ENCODE data around the gene PRAME.
"Not testable (repeated sequence)": the region's sequence is repeated elsewhere in the genome, so short reads cannot be mapped to it uniquely, and the experiment has no call there.

PRAME gene

DNA sequence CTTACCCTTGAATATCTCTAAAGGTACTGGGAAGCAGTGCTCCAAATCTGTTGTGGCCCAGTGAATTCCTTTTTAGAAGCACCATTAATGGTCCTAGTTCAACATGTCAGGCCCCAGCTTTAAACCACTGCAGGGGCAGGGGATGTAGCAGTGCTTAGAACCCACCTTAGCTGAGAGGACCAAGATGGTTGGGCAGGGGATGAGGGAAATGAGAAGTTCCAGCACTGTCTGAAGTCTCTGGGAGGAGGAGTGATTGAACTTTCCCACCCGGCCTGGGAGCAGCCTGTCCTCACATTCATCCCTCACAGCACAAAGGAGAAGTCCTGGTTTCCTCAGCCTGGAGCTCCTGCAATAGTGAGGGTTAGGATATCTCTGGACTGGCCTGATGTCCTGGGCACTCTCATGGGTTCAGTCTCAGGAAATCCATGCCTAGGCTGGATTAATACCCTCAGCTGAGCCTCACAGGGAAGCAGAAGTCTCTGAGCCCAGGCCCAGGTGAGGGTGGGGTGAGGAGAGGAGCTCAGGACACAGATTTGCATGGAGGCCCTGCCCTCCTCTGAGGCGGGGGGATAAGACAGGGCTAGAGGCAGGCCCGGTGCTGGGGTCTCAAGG, 28.6 kb upstream of the PRAME start:
- Histone ChIP-seq H3K4me2 (ENCODE audit: low read length, poor library complexity, severe bottlenecking) (no peak overlapping the region), H3K9me3 (ENCODE audit: control insufficient read depth, low read length) (no peaks in the 10 kb centered on the region), H3K14ac (ENCODE audit: low read length in 2 of 2) (no peak overlapping the region), H3K27me3 (ENCODE audit: control insufficient read depth in 1 of 2, insufficient read depth in 1 of 2, low read length in 2 of 2) (peaks cover 5 to 59% of the 10 kb centered on the region in 2 experiments), H3K36me3 (ENCODE audit: control insufficient read depth in 1 of 2, insufficient read depth in 2 of 2, low read depth in 1 of 2, low read length in 2 of 2) (no peaks in the 10 kb centered on the region), H2BK15ac (ENCODE audit: low read depth, poor library complexity, severe bottlenecking) (no peak overlapping the region), H4K91ac (ENCODE audit: low read length) (no peak overlapping the region), H2BK12ac (ENCODE audit: low read length in 2 of 2) (no peak overlapping the region), H2BK5ac (ENCODE audit: low read depth, low read length, poor library complexity, severe bottlenecking) (no peak overlapping the region), H3K4me3 (ENCODE audit: insufficient read depth in 1 of 2, low read depth in 1 of 2, low read length in 2 of 2) (no peak overlapping the region), H3K4ac (ENCODE audit: low read depth in 1 of 2, low read length in 2 of 2) (no peak overlapping the region), H3K9ac (ENCODE audit: low read length) (no peak overlapping the region), H3K27ac (ENCODE audit: low read length, poor library complexity, severe bottlenecking) (no peak overlapping the region), H3K18ac (ENCODE audit: low read depth in 1 of 2, low read length in 2 of 2) (no peak overlapping the region), H4K8ac (ENCODE audit: low read length) (no peak overlapping the region), H3K4me1 (ENCODE audit: control insufficient read depth, insufficient read depth, low read depth, low read length) (no peaks in the 10 kb centered on the region), H2AFZ (ENCODE audit: low read depth, low read length) (no peak overlapping the region), H2BK120ac (ENCODE audit: low read depth, low read length) (no peak overlapping the region), H2AK5ac (ENCODE audit: low read length, severe bottlenecking) (no peak overlapping the region), H3K23ac (ENCODE audit: low read length in 2 of 2) (no peak overlapping the region), H3K79me1 (replicated peaks; ENCODE audit: low read length, poor library complexity, severe bottlenecking) (no peaks in the 10 kb centered on the region)
- no peak for DNase-seq
- 30% methylated on average over 2 of the region's 3 CpGs for WGBS

DNA sequence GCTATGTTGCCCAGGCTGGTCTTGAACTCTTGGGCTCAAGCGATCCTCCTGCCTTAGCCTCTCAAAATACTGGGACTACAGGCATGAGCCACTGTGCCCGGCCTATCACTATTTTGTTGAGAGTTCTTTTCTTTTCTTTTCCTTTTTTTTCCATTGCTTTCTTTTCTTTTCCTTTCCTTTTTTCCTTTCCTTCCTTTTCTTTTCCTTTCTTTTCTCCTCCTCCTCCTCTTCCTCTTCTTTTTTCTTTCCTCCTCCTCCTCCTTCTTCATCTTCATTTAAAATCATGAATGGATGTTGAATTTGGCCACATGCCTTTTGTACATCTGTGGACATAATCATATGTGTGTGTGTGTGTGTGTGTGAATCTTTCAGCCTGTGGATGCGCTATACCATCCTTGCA, 25.7 kb upstream of the PRAME start:
- Histone ChIP-seq H3K27me3 (ENCODE audit: control insufficient read depth in 1 of 2, insufficient read depth in 1 of 2, low read length in 2 of 2) (peaks cover 0 to 44% of the 10 kb centered on the region in 2 experiments), H2BK120ac (ENCODE audit: low read depth, low read length) (no peak overlapping the region), H3K18ac (ENCODE audit: low read depth in 1 of 2, low read length in 2 of 2) (no peak overlapping the region), H2AFZ (ENCODE audit: low read depth, low read length) (no peak overlapping the region), H3K9me3 (ENCODE audit: control insufficient read depth, low read length) (no peaks in the 10 kb centered on the region), H3K4ac (ENCODE audit: low read depth in 1 of 2, low read length in 2 of 2) (no peak overlapping the region), H2BK12ac (ENCODE audit: low read length in 2 of 2) (no peak overlapping the region), H3K9ac (ENCODE audit: low read length) (no peak overlapping the region), H3K23ac (ENCODE audit: low read length in 2 of 2) (no peak overlapping the region), H4K8ac (ENCODE audit: low read length) (no peak overlapping the region), H3K27ac (ENCODE audit: low read length, poor library complexity, severe bottlenecking) (no peak overlapping the region), H4K91ac (ENCODE audit: low read length) (no peak overlapping the region), H3K4me1 (ENCODE audit: control insufficient read depth, insufficient read depth, low read depth, low read length) (no peaks in the 10 kb centered on the region), H3K79me1 (replicated peaks; ENCODE audit: low read length, poor library complexity, severe bottlenecking) (no peaks in the 10 kb centered on the region), H3K4me3 (ENCODE audit: insufficient read depth in 1 of 2, low read depth in 1 of 2, low read length in 2 of 2) (no peak overlapping the region), H3K36me3 (ENCODE audit: control insufficient read depth in 1 of 2, insufficient read depth in 2 of 2, low read depth in 1 of 2, low read length in 2 of 2) (no peaks in the 10 kb centered on the region), H2AK5ac (ENCODE audit: low read length, severe bottlenecking) (no peak overlapping the region), H3K14ac (ENCODE audit: low read length in 2 of 2) (no peak overlapping the region), H2BK5ac (ENCODE audit: low read depth, low read length, poor library complexity, severe bottlenecking) (no peak overlapping the region), H3K4me2 (ENCODE audit: low read length, poor library complexity, severe bottlenecking) (no peak overlapping the region), H2BK15ac (ENCODE audit: low read depth, poor library complexity, severe bottlenecking) (no peak overlapping the region)
- 55% methylated on average over 3 of the region's 3 CpGs for WGBS
- no peak for DNase-seq

GRCh38 chr22:22583030-22583429, 24.0 kb upstream of the PRAME start:
- Histone ChIP-seq H2BK12ac (ENCODE audit: low read length in 2 of 2) (no peak overlapping the region), H3K27ac (ENCODE audit: low read length, poor library complexity, severe bottlenecking) (no peak overlapping the region), H3K4me3 (ENCODE audit: insufficient read depth in 1 of 2, low read depth in 1 of 2, low read length in 2 of 2) (no peak overlapping the region), H4K91ac (ENCODE audit: low read length) (no peak overlapping the region), H2AK5ac (ENCODE audit: low read length, severe bottlenecking) (no peak overlapping the region), H3K4me2 (ENCODE audit: low read length, poor library complexity, severe bottlenecking) (no peak overlapping the region), H3K18ac (ENCODE audit: low read depth in 1 of 2, low read length in 2 of 2) (no peak overlapping the region), H3K4ac (ENCODE audit: low read depth in 1 of 2, low read length in 2 of 2) (no peak overlapping the region), H2BK5ac (ENCODE audit: low read depth, low read length, poor library complexity, severe bottlenecking) (no peak overlapping the region), H3K4me1 (ENCODE audit: control insufficient read depth, insufficient read depth, low read depth, low read length) (peaks cover 5% of the 10 kb centered on the region), H3K36me3 (ENCODE audit: control insufficient read depth in 1 of 2, insufficient read depth in 2 of 2, low read depth in 1 of 2, low read length in 2 of 2) (no peaks in the 10 kb centered on the region), H2AFZ (ENCODE audit: low read depth, low read length) (no peak overlapping the region), H3K9ac (ENCODE audit: low read length) (no peak overlapping the region), H4K8ac (ENCODE audit: low read length) (no peak overlapping the region), H2BK120ac (ENCODE audit: low read depth, low read length) (no peak overlapping the region), H3K14ac (ENCODE audit: low read length in 2 of 2) (no peak overlapping the region), H2BK15ac (ENCODE audit: low read depth, poor library complexity, severe bottlenecking) (no peak overlapping the region), H3K27me3 (ENCODE audit: control insufficient read depth in 1 of 2, insufficient read depth in 1 of 2, low read length in 2 of 2) (peaks cover 0 to 28% of the 10 kb centered on the region in 2 experiments), H3K79me1 (replicated peaks; ENCODE audit: low read length, poor library complexity, severe bottlenecking) (no peaks in the 10 kb centered on the region), H3K23ac (ENCODE audit: low read length in 2 of 2) (no peak overlapping the region), H3K9me3 (ENCODE audit: control insufficient read depth, low read length) (no peaks in the 10 kb centered on the region)
- WGBS: 100% methylated on average over 1 of the region's 1 CpG
- DNase-seq: no peak

- not testable (repeated sequence) for H3K23ac ChIP-seq (ENCODE audit: low read length in 2 of 2); H3K9me3 ChIP-seq (ENCODE audit: control insufficient read depth, low read length); H2BK120ac ChIP-seq (ENCODE audit: low read depth, low read length); H3K4me1 ChIP-seq (ENCODE audit: control insufficient read depth, insufficient read depth, low read depth, low read length); H3K4me3 ChIP-seq (ENCODE audit: insufficient read depth in 1 of 2, low read depth in 1 of 2, low read length in 2 of 2); H3K4me2 ChIP-seq (ENCODE audit: low read length, poor library complexity, severe bottlenecking); H3K9ac ChIP-seq (ENCODE audit: low read length); H2BK12ac ChIP-seq (ENCODE audit: low read length in 2 of 2); H2BK15ac ChIP-seq (ENCODE audit: low read depth, poor library complexity, severe bottlenecking); H2BK5ac ChIP-seq (ENCODE audit: low read depth, low read length, poor library complexity, severe bottlenecking); H4K91ac ChIP-seq (ENCODE audit: low read length); H3K18ac ChIP-seq (ENCODE audit: low read depth in 1 of 2, low read length in 2 of 2); DNase-seq; H3K27ac ChIP-seq (ENCODE audit: low read length, poor library complexity, severe bottlenecking); H3K4ac ChIP-seq (ENCODE audit: low read depth in 1 of 2, low read length in 2 of 2); H3K79me1 ChIP-seq (replicated peaks; ENCODE audit: low read length, poor library complexity, severe bottlenecking); H2AK5ac ChIP-seq (ENCODE audit: low read length, severe bottlenecking); H3K36me3 ChIP-seq (ENCODE audit: control insufficient read depth in 1 of 2, insufficient read depth in 2 of 2, low read depth in 1 of 2, low read length in 2 of 2); H3K14ac ChIP-seq (ENCODE audit: low read length in 2 of 2); H2AFZ ChIP-seq (ENCODE audit: low read depth, low read length); H4K8ac ChIP-seq (ENCODE audit: low read length)
- H3K27me3 ChIP-seq (ENCODE audit: control insufficient read depth in 1 of 2, insufficient read depth in 1 of 2, low read length in 2 of 2): peaks cover 0 to 28% of the 10 kb centered on the region in 2 experiments
- 82% methylated on average over 12 of the region's 13 CpGs for WGBS
These were observed 22.5 kb upstream of the PRAME start for GRCh38 chr22:22581524-22581923.

Measured in mesenchymal stem cell (in vitro differentiated cells and primary cell).